ENCODE measurements around the gene GPR37L1.
"Not testable (repeated sequence)": the region's sequence is repeated elsewhere in the genome, so short reads cannot be mapped to it uniquely, and the experiment has no call there.

GPR37L1 gene

GRCh38 chr1:202162418-202163280 lies 39.9 kb downstream of the GPR37L1 start:
- H3K27ac ChIP-seq (ENCODE audit: low read depth, low read length) = no peak overlapping the region
- no peaks in the 10 kb centered on the region for H3K27me3 ChIP-seq (ENCODE audit: control insufficient read depth, insufficient read depth, low read length)
- no peak overlapping the region for H3K9ac ChIP-seq (ENCODE audit: low read length)
- no peaks in the 10 kb centered on the region for H3K4me1 ChIP-seq (ENCODE audit: control insufficient read depth, insufficient read depth, low read length)
- H3K4me3 ChIP-seq (ENCODE audit: low read length) = no peak overlapping the region
- H3K36me3 ChIP-seq (ENCODE audit: control insufficient read depth, insufficient read depth, low read length) = no peaks in the 10 kb centered on the region

DNA sequence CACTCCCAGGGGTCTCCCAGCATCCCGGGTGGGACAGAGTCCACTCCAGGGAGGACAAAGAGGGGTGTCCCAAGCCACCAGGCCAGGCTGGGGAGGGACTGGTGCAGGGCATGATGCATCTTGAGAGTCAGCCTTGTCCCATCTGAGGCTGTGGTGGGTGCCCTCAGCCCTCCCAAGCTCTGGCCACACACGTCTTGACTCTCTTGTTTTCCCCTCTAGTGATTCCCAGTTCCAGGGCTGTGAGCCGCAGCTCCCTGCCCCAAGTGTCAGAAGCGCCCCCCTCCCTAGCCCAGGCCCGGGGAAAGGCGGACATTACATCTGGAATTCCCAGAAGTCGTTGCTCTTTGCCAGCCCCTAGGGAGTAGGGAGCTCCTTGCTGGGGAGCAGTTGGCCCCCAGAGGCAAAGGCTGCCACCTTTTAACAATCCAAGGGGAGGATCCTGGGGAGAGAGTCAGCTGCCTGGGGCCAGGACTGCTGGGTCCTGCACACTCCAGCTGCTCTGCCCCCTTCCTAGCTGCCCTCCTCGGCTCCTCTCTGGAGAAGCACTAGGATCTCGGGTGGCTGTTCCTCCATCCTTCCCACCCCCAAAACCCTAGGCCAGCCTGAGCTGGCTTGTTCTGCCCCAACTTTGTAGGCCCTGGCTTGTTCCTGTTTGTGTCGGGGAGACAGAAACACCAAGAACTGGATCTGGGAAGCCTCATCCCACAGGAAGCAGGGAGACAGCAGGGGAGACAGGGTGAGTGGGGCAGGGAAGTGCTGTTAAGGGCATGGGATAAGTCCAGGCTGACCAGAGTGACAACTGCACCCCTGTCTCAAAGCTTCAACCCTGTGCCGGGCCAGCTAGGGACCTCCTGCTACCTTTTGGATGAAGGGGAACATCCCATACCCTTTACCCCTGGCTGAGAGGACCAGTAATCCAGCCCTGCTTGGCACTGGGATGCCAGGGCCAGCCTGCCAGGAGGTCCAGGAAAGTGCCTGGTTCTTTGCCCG lies 40.9 kb downstream of the GPR37L1 start:
- Histone ChIP-seq H3K4me1 (ENCODE audit: control insufficient read depth, insufficient read depth, low read length) (no peaks in the 10 kb centered on the region), H3K27ac (ENCODE audit: low read depth, low read length) (no peak overlapping the region)

DNA sequence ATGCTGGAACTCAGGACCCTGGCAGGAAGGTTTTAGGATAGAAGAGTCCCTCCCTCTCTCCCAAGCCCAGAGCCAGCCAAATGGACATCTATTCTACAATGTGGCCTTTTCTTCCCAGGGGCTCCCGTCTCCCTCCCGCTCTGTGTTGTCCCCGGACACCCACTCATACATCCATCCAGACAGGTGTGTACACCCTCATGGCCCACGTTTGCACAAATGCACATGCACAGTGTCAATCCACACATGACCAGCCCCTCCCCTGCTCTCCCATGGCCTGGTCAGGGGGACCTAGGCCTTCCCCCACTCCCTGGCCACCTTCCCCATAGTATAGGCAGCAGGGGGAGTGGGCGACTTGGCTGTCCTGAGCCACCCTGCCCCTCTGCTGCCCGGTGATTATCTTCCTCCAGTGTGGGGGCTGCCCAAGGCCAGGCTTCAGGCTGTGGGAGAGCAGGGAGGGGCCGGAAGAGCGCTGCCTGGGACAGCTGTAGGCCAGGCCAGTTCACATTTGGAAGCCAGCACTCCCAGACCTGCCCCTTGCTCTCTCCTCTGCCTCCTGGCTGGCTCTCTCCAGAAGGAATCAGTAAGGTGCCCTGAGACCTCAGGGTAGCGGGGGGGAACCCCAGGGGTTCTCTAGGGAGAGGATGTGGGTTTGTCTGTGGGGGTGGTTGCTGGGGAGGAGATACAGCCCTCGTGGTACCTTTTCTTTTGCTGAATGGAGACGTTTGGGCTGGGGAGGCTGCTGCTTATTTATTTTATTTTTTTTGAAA lies 41.7 kb downstream of the GPR37L1 start:
- Histone ChIP-seq H3K4me1 (ENCODE audit: control insufficient read depth, insufficient read depth, low read length) (no peaks in the 10 kb centered on the region), H3K4me3 (ENCODE audit: low read length) (no peak overlapping the region), H3K9ac (ENCODE audit: low read length) (no peak overlapping the region), H3K36me3 (ENCODE audit: control insufficient read depth, insufficient read depth, low read length) (no peaks in the 10 kb centered on the region), H3K27me3 (ENCODE audit: control insufficient read depth, insufficient read depth, low read length) (no peaks in the 10 kb centered on the region), H3K27ac (ENCODE audit: low read depth, low read length) (no peak overlapping the region)

More for the DNA sequence above, 40.9 kb downstream of the GPR37L1 start:
- H3K36me3 ChIP-seq (ENCODE audit: control insufficient read depth, insufficient read depth, low read length) = no peaks in the 10 kb centered on the region
- no peaks in the 10 kb centered on the region for H3K27me3 ChIP-seq (ENCODE audit: control insufficient read depth, insufficient read depth, low read length)
- no peak overlapping the region for H3K9ac ChIP-seq (ENCODE audit: low read length)
- no peak overlapping the region for H3K4me3 ChIP-seq (ENCODE audit: low read length)

DNA sequence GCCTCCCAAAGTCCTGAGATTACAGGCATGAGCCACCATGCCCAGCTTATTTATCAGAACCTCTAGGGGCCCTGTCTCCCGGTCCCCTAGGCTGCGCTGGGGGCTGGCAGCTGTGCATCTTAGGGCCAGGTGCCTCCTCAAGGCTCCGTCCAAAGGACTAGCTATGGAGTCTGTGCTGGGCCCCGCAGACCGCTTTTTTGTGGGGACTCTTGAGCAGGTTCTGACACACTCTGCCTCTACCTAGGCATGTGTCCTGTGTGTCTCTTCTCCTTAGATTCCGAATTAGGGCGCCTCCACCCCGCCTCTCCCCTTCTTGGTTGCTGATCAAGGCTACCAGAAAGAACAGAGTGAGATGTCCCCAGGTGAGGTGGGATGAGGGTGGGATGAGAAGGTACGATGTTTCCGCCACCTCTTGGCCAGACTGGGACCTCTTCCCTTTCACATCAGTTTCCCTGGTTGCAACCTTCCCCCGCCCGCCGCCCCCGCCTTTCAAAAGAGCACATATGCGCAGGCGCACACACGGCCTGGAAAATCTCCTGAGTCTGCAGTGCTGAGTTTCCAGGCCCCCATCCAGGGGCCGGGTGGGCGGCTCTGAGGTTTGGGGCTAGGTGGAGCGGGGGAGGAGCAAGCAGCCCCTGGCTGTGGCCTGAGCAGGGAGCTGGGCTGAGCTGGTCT lies 42.7 kb downstream of the GPR37L1 start:
- Histone ChIP-seq H3K4me1 (ENCODE audit: control insufficient read depth, insufficient read depth, low read length) (no peaks in the 10 kb centered on the region), H3K27ac (ENCODE audit: low read depth, low read length) (no peak overlapping the region), H3K4me3 (ENCODE audit: low read length) (no peak overlapping the region), H3K9ac (ENCODE audit: low read length) (no peak overlapping the region), H3K27me3 (ENCODE audit: control insufficient read depth, insufficient read depth, low read length) (no peaks in the 10 kb centered on the region), H3K36me3 (ENCODE audit: control insufficient read depth, insufficient read depth, low read length) (no peaks in the 10 kb centered on the region)

DNA sequence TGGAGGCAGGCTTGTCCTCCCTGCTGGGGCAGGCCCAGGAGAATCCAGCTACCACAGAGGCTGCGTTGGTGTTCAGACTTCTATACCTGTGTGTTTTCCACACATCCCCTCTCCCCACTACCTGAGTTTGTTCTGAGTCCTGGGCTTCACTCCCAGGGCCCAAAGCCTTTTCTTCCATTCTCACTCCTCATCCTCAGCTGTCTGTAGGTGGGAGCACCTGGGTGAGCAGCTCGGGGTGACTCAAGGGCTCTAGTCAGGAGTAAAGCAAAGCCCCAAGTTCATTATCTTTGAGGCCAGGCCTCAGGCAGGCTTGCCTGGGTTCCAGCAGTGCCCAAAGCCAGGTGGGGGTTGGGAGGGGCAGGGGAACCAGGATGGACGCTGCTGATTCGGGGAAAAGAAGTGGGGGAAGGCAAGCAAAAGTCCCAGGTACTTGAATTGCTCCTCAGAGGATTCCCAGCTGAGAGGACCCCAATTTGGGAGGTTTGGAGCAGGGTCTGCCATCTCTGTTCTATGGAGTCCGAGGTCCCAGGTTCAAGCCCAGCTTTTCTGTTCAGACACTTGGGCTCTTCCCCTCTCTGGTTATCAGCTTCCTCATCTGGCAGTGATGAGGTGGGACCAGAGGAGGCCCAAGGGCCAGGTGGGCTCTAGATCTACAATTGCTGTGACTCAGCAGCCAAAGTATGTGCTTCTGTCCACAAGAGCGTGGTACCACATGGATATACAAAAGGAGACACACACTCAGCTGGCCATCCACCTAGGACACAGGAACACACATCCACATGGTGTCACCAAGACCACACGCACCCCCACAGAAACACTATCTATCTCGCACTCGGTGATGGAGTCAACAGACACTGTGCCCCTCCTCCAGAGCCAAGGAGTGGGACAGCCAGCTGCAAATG lies 43.5 kb downstream of the GPR37L1 start:
- H3K4me3 ChIP-seq (ENCODE audit: low read length) = no peak overlapping the region
- H3K9ac ChIP-seq (ENCODE audit: low read length) = no peak overlapping the region
- no peaks in the 10 kb centered on the region for H3K36me3 ChIP-seq (ENCODE audit: control insufficient read depth, insufficient read depth, low read length)
- no peaks in the 10 kb centered on the region for H3K4me1 ChIP-seq (ENCODE audit: control insufficient read depth, insufficient read depth, low read length)
- no peak overlapping the region for H3K27ac ChIP-seq (ENCODE audit: low read depth, low read length)
- no peaks in the 10 kb centered on the region for H3K27me3 ChIP-seq (ENCODE audit: control insufficient read depth, insufficient read depth, low read length)

GRCh38 chr1:202167054-202167453 lies 44.3 kb downstream of the GPR37L1 start:
- not testable (repeated sequence) for H3K4me1 ChIP-seq (ENCODE audit: control insufficient read depth, insufficient read depth, low read length); H3K27ac ChIP-seq (ENCODE audit: low read depth, low read length); H3K9ac ChIP-seq (ENCODE audit: low read length); H3K27me3 ChIP-seq (ENCODE audit: control insufficient read depth, insufficient read depth, low read length); H3K4me3 ChIP-seq (ENCODE audit: low read length); H3K36me3 ChIP-seq (ENCODE audit: control insufficient read depth, insufficient read depth, low read length)

DNA sequence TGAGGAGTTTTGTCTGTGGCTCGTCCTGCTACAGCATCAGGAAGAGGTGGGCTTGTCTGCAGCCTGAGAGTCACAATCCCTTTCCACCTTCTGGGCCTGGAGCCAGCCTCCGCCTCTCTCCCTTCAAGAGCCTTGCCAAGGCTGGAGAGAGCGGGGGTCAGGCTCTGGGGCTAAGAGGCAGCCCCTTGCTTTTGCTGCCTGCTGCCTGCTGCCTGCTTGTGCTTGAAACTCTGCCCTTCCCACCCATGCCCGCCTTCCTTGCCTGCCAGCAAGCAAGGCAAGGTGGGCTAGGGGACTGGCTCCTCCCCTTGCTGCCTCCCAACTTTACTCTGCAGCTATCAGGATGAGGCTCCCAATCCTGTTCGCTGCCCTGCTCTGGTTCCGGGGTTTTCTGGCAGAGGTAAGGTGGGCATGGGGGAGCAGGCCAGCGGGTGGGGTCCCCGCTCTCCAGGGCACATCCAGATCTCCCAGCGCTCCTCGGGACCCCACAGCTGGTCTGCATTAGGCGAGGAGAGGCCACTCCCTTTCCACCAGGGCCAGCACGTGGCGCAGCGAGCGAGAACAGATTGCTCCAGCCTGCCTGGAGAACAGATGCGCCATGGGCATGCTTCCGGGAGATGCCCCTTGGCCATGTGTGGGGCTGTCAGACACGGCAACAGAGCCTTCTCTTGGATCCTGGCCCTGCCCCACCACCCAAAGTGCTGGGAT lies 45.1 kb downstream of the GPR37L1 start:
- Histone ChIP-seq H3K4me1 (ENCODE audit: control insufficient read depth, insufficient read depth, low read length) (no peaks in the 10 kb centered on the region), H3K4me3 (ENCODE audit: low read length) (no peak overlapping the region)

GRCh38 chr1:202168861-202169260 lies 46.1 kb downstream of the GPR37L1 start:
- H3K4me1 ChIP-seq (ENCODE audit: control insufficient read depth, insufficient read depth, low read length) = no peaks in the 10 kb centered on the region
- H3K4me3 ChIP-seq (ENCODE audit: low read length) = no peak overlapping the region
- H3K9ac ChIP-seq (ENCODE audit: low read length) = no peak overlapping the region
- no peaks in the 10 kb centered on the region for H3K27me3 ChIP-seq (ENCODE audit: control insufficient read depth, insufficient read depth, low read length)
- no peaks in the 10 kb centered on the region for H3K36me3 ChIP-seq (ENCODE audit: control insufficient read depth, insufficient read depth, low read length)
- no peak overlapping the region for H3K27ac ChIP-seq (ENCODE audit: low read depth, low read length)

More for the DNA sequence above, 45.1 kb downstream of the GPR37L1 start:
- no peaks in the 10 kb centered on the region for H3K27me3 ChIP-seq (ENCODE audit: control insufficient read depth, insufficient read depth, low read length)
- no peaks in the 10 kb centered on the region for H3K36me3 ChIP-seq (ENCODE audit: control insufficient read depth, insufficient read depth, low read length)
- H3K9ac ChIP-seq (ENCODE audit: low read length) = no peak overlapping the region
- no peak overlapping the region for H3K27ac ChIP-seq (ENCODE audit: low read depth, low read length)

DNA sequence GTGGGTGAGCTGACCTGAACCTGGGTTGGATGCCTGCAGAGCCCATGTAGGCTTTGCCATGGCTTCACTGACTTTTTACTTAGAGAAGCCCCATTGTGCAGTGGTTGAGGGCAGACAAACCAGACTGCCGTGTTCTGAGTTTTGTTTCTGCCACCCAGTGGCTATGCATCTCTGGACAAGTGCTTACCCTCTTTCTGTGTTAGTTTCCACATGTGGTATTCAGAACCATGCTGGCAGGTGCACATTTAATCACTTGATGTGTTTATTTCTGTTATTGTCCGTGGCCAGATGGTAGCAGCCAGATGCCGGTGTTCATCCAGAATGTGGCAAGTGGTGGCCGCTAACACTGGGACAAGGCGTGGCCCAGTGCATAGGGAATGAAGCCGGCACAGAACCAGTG lies 48.0 kb downstream of the GPR37L1 start:
- Histone ChIP-seq H3K4me3 (ENCODE audit: low read length) (no peak overlapping the region), H3K9ac (ENCODE audit: low read length) (no peak overlapping the region), H3K4me1 (ENCODE audit: control insufficient read depth, insufficient read depth, low read length) (no peaks in the 10 kb centered on the region), H3K27me3 (ENCODE audit: control insufficient read depth, insufficient read depth, low read length) (no peaks in the 10 kb centered on the region), H3K36me3 (ENCODE audit: control insufficient read depth, insufficient read depth, low read length) (no peaks in the 10 kb centered on the region), H3K27ac (ENCODE audit: low read depth, low read length) (no peak overlapping the region)

- Histone ChIP-seq H3K36me3 (ENCODE audit: control insufficient read depth, insufficient read depth, low read length) (no peaks in the 10 kb centered on the region), H3K4me3 (ENCODE audit: low read length) (no peak overlapping the region), H3K4me1 (ENCODE audit: control insufficient read depth, insufficient read depth, low read length) (no peaks in the 10 kb centered on the region), H3K27me3 (ENCODE audit: control insufficient read depth, insufficient read depth, low read length) (no peaks in the 10 kb centered on the region), H3K9ac (ENCODE audit: low read length) (no peak overlapping the region), H3K27ac (ENCODE audit: low read depth, low read length) (no peak overlapping the region)
These were observed 48.7 kb downstream of the GPR37L1 start for GRCh38 chr1:202171292-202172014.
